C4-2B (cell line): ENCODE measurements around the gene SRSF7.

Experiments used
- ZFX ChIP-seq: fragments of 450-650 bp; IDR thresholded peaks from 2 replicates; pipeline ENCODE4 v1.6.1; 2017
- TF ChIP-seq, protein P1 (sequence below): fragments of 450-650 bp; conservative IDR thresholded peaks from 2 replicates; pipeline ENCODE4 v1.5.1; 2017; ENCODE audit warnings: mild to moderate bottlenecking

DNA sequence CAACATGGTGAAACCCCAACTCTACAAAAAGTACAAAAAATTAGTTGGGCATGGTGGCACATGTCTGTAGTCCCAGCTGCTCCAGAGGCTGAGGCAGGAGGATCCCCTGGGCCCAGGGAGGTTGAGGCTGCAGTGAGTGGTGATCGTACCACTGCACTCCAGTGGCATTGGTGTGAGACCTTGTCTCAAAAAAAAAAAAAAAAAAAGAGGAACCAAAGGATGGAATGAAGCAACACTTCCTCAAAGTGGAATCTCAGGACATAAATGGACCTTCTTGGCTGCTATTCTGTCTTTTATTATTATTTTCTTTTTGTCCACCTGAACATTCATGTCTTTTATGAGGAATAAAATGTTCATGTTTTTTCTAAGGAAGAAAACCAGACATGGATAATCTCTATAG, 40.6 kb upstream of the SRSF7 start:
- TF ChIP-seq, protein P1, sequence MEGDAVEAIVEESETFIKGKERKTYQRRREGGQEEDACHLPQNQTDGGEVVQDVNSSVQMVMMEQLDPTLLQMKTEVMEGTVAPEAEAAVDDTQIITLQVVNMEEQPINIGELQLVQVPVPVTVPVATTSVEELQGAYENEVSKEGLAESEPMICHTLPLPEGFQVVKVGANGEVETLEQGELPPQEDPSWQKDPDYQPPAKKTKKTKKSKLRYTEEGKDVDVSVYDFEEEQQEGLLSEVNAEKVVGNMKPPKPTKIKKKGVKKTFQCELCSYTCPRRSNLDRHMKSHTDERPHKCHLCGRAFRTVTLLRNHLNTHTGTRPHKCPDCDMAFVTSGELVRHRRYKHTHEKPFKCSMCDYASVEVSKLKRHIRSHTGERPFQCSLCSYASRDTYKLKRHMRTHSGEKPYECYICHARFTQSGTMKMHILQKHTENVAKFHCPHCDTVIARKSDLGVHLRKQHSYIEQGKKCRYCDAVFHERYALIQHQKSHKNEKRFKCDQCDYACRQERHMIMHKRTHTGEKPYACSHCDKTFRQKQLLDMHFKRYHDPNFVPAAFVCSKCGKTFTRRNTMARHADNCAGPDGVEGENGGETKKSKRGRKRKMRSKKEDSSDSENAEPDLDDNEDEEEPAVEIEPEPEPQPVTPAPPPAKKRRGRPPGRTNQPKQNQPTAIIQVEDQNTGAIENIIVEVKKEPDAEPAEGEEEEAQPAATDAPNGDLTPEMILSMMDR: no peak
- TF ChIP-seq ZFX: no peak
